Prostate gland (tissue), 2 donors: ENCODE results near the gene SP6. TPM values are rescaled to one million over a fixed set of nuclear protein-coding genes. Genes with fewer than 3 reads are reported as not detected.

Experiments used
- DNase-seq: peaks from one replicate; pipeline ENCODE4 v3.0.0-alpha.2; 2019; ENCODE audit warnings: low spot score
- H3K27ac ChIP-seq, 2 donors: fragments of 200-600 bp; sonication (generic); 2 replicates each; pipeline ENCODE4 v1.5.1; 2017 to 2019
- H3K27me3 ChIP-seq: fragments of 200-600 bp; sonication (generic); replicated peaks from 2 replicates; pipeline ENCODE4 v1.5.1; 2019; ENCODE audit not compliant: insufficient read depth
- H3K36me3 ChIP-seq, 2 donors: fragments of 200-600 bp; sonication (generic); 1 replicate in 1 of 2; 2 replicates in 1 of 2; pipeline versions ENCODE4 v1.5.1 to v1.8.1; 2017 to 2019
- H3K4me1 ChIP-seq: fragments of 200-600 bp; sonication (generic); replicated peaks from 2 replicates; pipeline ENCODE4 v1.5.1; 2019
- H3K4me3 ChIP-seq, 2 donors: fragments of 200-600 bp; sonication (generic); 2 replicates each; pipeline ENCODE4 v1.5.1; 2017 to 2019
- H3K9me3 ChIP-seq: fragments of 200-600 bp; sonication (generic); 2 replicates; pipeline ENCODE4 v1.5.1; 2017
- POLR2A ChIP-seq: fragments of 450-650 bp; IDR thresholded peaks from one replicate; pipeline ENCODE4 v1.6.1; 2016; ENCODE audit warnings: antibody characterized with exemption, mild to moderate bottlenecking
- POLR2AphosphoS5 ChIP-seq: sonication (generic); formaldehyde crosslinking; IDR thresholded peaks from one replicate; pipeline ENCODE4 v1.6.1; 2017; ENCODE audit warnings: antibody characterized with exemption
- WGBS: methylation state at CpG from one replicate; pipeline ENCODE4 v1.1.5; 2018; 5-methylcytosine and 5-hydroxymethylcytosine counted together
- intact Hi-C: fragments of 100-400 bp; cut with DNase I; formaldehyde crosslinking; loops from one replicate; pipeline ENCODE4 v1.14.2; 2022
- total RNA-seq, 2 donors: library from RNA; depleted of rRNA; stranded (reverse); fragments of >200 nt; gene quantifications; one replicate each; pipeline ENCODE4 v1.1.0, GENCODE V29; 2016
- TF ChIP-seq, protein P1 (sequence below), 4 experiments: fragments of 200-600 bp in 2 of 4; fragments of 450-650 bp in 2 of 4; sonication (generic) in 2 of 4; IDR thresholded peaks; 1 replicate in 3 of 4; 2 replicates in 1 of 4; pipeline ENCODE4 v1.5.1; 2016 to 2019; ENCODE audit warnings: antibody characterized with exemption in 4 of 4, mild to moderate bottlenecking in 2 of 4, moderate library complexity in 2 of 4

SP6 gene
- total RNA-seq, 2 donors from 2014 or later = 1.4 to 3.1 TPM

DNA sequence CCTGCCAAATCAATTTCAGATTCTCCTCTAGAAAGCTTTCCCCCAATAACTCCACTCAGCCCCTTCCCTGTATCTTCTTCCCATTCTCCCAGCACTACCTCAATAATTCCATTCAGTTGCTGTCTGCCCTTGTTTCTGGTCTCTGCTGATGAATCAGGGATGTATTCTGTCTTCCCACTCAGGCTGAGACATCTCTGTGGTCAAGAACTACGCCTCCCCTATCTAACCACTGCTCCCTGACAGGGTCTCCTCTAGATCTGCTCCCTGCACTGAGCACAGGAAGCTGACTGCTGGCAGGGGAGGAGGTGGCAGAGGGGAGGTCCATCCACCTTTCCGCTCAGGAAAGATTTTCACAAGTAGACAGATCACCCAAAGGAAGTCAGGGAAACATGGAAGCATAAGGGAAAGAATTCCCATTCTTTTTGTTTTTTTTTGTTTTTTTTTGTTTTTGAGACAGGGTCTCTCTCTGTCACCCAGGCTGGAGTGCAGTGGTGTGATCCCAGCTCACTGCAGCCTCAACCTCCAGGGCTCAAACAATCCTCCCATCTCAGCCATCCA, 28.1 kb upstream of the SP6 start:
- 66% methylated on average over 2 of the region's 2 CpGs for WGBS
- TF ChIP-seq POLR2A (no peak), POLR2AphosphoS5 (no peak)
- TF ChIP-seq, protein P1, sequence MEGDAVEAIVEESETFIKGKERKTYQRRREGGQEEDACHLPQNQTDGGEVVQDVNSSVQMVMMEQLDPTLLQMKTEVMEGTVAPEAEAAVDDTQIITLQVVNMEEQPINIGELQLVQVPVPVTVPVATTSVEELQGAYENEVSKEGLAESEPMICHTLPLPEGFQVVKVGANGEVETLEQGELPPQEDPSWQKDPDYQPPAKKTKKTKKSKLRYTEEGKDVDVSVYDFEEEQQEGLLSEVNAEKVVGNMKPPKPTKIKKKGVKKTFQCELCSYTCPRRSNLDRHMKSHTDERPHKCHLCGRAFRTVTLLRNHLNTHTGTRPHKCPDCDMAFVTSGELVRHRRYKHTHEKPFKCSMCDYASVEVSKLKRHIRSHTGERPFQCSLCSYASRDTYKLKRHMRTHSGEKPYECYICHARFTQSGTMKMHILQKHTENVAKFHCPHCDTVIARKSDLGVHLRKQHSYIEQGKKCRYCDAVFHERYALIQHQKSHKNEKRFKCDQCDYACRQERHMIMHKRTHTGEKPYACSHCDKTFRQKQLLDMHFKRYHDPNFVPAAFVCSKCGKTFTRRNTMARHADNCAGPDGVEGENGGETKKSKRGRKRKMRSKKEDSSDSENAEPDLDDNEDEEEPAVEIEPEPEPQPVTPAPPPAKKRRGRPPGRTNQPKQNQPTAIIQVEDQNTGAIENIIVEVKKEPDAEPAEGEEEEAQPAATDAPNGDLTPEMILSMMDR (IDR thresholded peaks at IDR 0.05) = no peak
- DNase-seq = no peak
- Histone ChIP-seq H3K27me3 (no peaks in the 10 kb centered on the region), H3K36me3 (no peaks in the 10 kb centered on the region), H3K4me3 (no peak overlapping the region), H3K4me1 (peaks cover 11% of the 10 kb centered on the region), H3K27ac (no peak overlapping the region), H3K9me3 (no peaks in the 10 kb centered on the region)
- intact Hi-C loops = no loop called here

- H3K4me1 ChIP-seq = peaks cover 11% of the 10 kb centered on the region
- intact Hi-C loops = no loop called here
- H3K36me3 ChIP-seq = no peaks in the 10 kb centered on the region
- no peaks in the 10 kb centered on the region for H3K9me3 ChIP-seq
- H3K27ac ChIP-seq = no peak overlapping the region
- DNase-seq = no peak
- no peaks in the 10 kb centered on the region for H3K27me3 ChIP-seq
- TF ChIP-seq POLR2AphosphoS5 (no peak), POLR2A (no peak)
- TF ChIP-seq, protein P1 (IDR thresholded peaks at IDR 0.05) = no peak
- 57% methylated on average over 10 of the region's 10 CpGs for WGBS
- H3K4me3 ChIP-seq = no peak overlapping the region
Measured at GRCh38 chr17:47878203-47879027, 27.5 kb upstream of the SP6 start.

DNA sequence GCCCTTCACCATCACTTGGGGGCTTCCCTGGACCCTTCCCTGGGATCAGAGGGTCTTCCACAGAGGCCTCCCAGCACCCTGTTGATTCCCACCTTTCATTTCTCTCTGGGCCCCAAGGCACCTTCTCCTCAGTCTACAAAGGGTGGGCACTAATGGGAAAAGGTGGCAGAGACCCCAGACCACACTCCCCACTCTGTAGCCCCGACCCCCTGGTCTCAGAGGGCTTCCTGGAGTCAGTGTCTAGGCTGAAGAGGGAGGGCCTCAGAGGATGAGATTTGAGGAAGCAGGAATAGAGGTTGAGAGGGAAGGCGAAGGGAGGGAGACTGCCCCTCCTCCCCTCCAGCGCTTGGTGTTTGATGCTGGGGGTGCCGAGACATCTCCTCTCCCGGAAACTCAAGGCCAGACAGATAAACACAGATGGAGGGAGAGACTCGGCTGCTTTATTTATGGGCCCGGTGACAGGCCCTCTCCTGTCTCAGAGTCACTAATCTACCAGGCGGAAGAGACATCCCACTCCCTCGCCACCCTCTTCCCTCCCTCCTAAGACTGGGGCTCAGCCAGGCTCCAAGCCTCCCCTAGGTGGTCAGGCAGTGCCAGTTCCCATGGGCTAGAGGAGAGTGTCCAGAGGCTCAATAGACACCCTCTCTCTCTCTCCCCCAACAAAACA, 26.5 kb upstream of the SP6 start:
- peaks cover 7% of the 10 kb centered on the region for H3K4me1 ChIP-seq
- no peak for DNase-seq
- H3K36me3 ChIP-seq = no peaks in the 10 kb centered on the region
- H3K9me3 ChIP-seq = no peaks in the 10 kb centered on the region
- H3K27ac ChIP-seq = no peak overlapping the region
- H3K4me3 ChIP-seq = no peak overlapping the region
- 36% methylated on average over 9 of the region's 9 CpGs for WGBS
- TF ChIP-seq POLR2AphosphoS5 (no peak), POLR2A (no peak)
- TF ChIP-seq, protein P1 (IDR thresholded peaks at IDR 0.05) = no peak
- intact Hi-C loops = no loop called here
- H3K27me3 ChIP-seq = peaks cover 4% of the 10 kb centered on the region

DNA sequence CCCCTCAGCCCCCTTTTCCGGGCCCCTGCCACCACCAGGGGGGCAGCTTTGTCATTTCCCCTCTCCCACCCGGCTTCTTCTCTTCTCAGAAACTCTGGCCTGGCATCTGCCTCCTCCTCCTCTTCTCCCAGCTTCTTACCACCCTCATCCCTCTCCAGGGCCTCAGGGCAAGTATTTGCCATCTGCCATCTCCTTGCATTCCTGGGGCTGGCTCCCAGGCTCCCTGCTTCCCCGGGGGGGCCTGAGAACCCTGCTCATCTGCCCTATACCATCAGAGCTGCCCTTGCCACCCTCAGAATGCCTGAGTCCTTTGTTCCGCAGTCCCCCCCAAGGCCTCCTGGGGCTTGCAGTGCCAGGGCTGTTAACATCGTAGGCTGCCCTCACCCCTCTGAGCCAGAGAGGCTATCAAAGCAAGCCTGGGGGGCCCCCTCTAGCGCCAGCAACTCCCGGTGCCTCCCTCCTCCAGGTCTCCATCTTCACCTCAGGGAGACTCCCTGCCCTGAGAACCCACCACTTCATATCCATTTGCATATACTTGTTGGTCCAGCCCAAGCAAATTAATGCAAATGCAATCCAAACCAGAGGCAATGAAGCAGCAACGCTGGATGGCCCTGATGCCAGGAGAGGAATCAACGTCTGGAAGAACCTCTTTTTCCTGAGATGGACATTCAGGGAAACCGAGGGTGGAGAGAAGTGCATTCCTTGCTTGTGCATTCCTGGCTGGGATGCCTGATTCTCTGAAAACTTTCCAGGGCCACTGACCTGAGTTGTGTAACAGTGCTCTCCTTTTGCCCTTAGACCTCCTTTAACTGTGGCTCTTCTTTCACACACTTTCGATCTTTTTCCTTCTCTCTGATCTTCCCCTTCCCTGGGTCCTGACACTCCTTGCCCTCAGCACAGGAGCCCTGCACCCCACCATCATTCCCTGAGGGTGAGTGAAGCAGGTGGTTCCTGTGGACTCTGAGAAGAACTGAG, 24.3 kb upstream of the SP6 start:
- intact Hi-C loops = no loop called here
- DNase-seq = no peak
- Histone ChIP-seq H3K4me3 (no peak overlapping the region), H3K27me3 (peaks cover 5% of the 10 kb centered on the region), H3K4me1 (peaks cover 5% of the 10 kb centered on the region), H3K9me3 (no peaks in the 10 kb centered on the region), H3K36me3 (no peaks in the 10 kb centered on the region), H3K27ac (no peak overlapping the region)
- TF ChIP-seq POLR2AphosphoS5 = no peak
- TF ChIP-seq, protein P1 (IDR thresholded peaks at IDR 0.05) = no peak
- no peak for TF ChIP-seq POLR2A
- WGBS = 50% methylated on average over 11 of the region's 11 CpGs
